ENCODE data around the gene DNAJC3. TPM values are rescaled to one million over a fixed set of nuclear protein-coding genes. Genes with fewer than 3 reads are reported as not detected.

DNAJC3 gene
- total RNA-seq, 1 experiment from 2014 or later: 19.7 TPM

- Histone ChIP-seq H3K9ac (ENCODE audit: low read length) (no peak overlapping the region), H3K4me2 (ENCODE audit: low read depth, low read length, poor library complexity, severe bottlenecking) (no peak overlapping the region), H2AFZ (ENCODE audit: low read length) (no peak overlapping the region)
Measured at GRCh38 chr13:95833126-95833525, 156.2 kb downstream of the DNAJC3 start.

GRCh38 chr13:95833719-95834118 lies 156.8 kb downstream of the DNAJC3 start:
- Histone ChIP-seq H3K27me3 (ENCODE audit: low read length) (no peaks in the 10 kb centered on the region), H2AFZ (ENCODE audit: low read length) (no peak overlapping the region), H3K79me2 (ENCODE audit: low read length) (no peaks in the 10 kb centered on the region), H3K9me3 (ENCODE audit: low read length) (no peaks in the 10 kb centered on the region), H3K4me3 (ENCODE audit: low read length) (no peak overlapping the region), H3K9me2 (replicated peaks; ENCODE audit: insufficient read depth, low read length) (no peaks in the 10 kb centered on the region), H3K4me2 (ENCODE audit: low read depth, low read length, poor library complexity, severe bottlenecking) (no peak overlapping the region), H3K36me3 (ENCODE audit: insufficient read depth, low read length) (peaks cover 4% of the 10 kb centered on the region; the same call in 1 of the 2 replicates), H3K4me1 (ENCODE audit: low read length) (peaks cover 10% of the 10 kb centered on the region), H3K9ac (ENCODE audit: low read length) (no peak overlapping the region), H4K20me1 (ENCODE audit: insufficient read depth, low read depth, low read length) (no peaks in the 10 kb centered on the region), H3K27ac (ENCODE audit: low read length) (no peak overlapping the region)
- no peak for DNase-seq

More at GRCh38 chr13:95833126-95833525, 156.2 kb downstream of the DNAJC3 start:
- DNase-seq: no peak
- Histone ChIP-seq H3K9me2 (replicated peaks; ENCODE audit: insufficient read depth, low read length) (no peaks in the 10 kb centered on the region), H3K27me3 (ENCODE audit: low read length) (no peaks in the 10 kb centered on the region), H4K20me1 (ENCODE audit: insufficient read depth, low read depth, low read length) (no peaks in the 10 kb centered on the region), H3K36me3 (ENCODE audit: insufficient read depth, low read length) (peaks cover 4% of the 10 kb centered on the region; the same call in 1 of the 2 replicates), H3K79me2 (ENCODE audit: low read length) (no peaks in the 10 kb centered on the region), H3K9me3 (ENCODE audit: low read length) (no peaks in the 10 kb centered on the region), H3K27ac (ENCODE audit: low read length) (no peak overlapping the region), H3K4me3 (ENCODE audit: low read length) (no peak overlapping the region), H3K4me1 (ENCODE audit: low read length) (peaks cover 10% of the 10 kb centered on the region)

DNA sequence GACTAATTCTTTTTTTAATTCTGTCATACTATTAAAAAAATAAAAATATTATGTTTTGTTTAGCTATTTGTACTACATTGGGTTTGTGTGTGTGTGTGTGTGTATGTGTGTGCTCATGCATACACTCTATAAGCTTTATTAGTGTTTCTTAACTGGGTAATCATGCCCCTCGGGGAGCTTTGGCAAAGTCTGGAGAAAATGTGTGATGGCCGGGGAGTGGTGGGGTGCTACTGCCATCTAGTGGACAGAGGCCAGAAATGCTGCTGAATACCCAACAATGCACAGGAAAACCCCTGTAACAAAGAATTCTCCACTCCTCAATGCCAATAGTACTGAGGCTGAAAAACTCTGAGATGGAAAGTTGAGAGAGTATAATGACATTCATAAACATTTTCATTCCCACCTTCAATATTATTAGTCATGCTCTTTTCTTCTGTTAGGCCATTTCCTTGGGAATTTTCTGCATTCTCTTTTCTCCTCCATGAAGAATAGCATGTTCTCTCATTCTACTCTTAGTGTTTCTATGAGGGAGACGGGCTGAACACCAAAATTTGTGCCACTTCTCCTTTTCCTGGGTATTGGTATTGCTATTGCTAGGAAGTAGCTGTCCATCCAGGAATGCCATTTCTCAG lies 157.3 kb downstream of the DNAJC3 start:
- Histone ChIP-seq H4K20me1 (ENCODE audit: insufficient read depth, low read depth, low read length) (no peaks in the 10 kb centered on the region), H3K4me3 (ENCODE audit: low read length) (no peak overlapping the region), H3K9me3 (ENCODE audit: low read length) (no peaks in the 10 kb centered on the region), H3K9ac (ENCODE audit: low read length) (no peak overlapping the region), H3K27me3 (ENCODE audit: low read length) (no peaks in the 10 kb centered on the region), H3K4me2 (ENCODE audit: low read depth, low read length, poor library complexity, severe bottlenecking) (no peak overlapping the region), H3K4me1 (ENCODE audit: low read length) (peaks cover 10% of the 10 kb centered on the region), H3K9me2 (replicated peaks; ENCODE audit: insufficient read depth, low read length) (no peaks in the 10 kb centered on the region), H3K27ac (ENCODE audit: low read length) (no peak overlapping the region), H2AFZ (ENCODE audit: low read length) (no peak overlapping the region), H3K36me3 (ENCODE audit: insufficient read depth, low read length) (peaks cover 4% of the 10 kb centered on the region; the same call in 1 of the 2 replicates), H3K79me2 (ENCODE audit: low read length) (no peaks in the 10 kb centered on the region)
- DNase-seq: peak; percentile 89

- no peak overlapping the region for H3K4me3 ChIP-seq (ENCODE audit: low read length)
- no peak overlapping the region for H3K4me2 ChIP-seq (ENCODE audit: low read depth, low read length, poor library complexity, severe bottlenecking)
- H3K9me2 ChIP-seq (replicated peaks; ENCODE audit: insufficient read depth, low read length): no peaks in the 10 kb centered on the region
- H3K79me2 ChIP-seq (ENCODE audit: low read length): no peaks in the 10 kb centered on the region
- H4K20me1 ChIP-seq (ENCODE audit: insufficient read depth, low read depth, low read length): no peaks in the 10 kb centered on the region
- H3K9me3 ChIP-seq (ENCODE audit: low read length): peaks cover 7% of the 10 kb centered on the region
- H3K27ac ChIP-seq (ENCODE audit: low read length): no peak overlapping the region
- no peak for DNase-seq
- no peak overlapping the region for H2AFZ ChIP-seq (ENCODE audit: low read length)
- no peak overlapping the region for H3K9ac ChIP-seq (ENCODE audit: low read length)
- no peaks in the 10 kb centered on the region for H3K27me3 ChIP-seq (ENCODE audit: low read length)
- H3K36me3 ChIP-seq (ENCODE audit: insufficient read depth, low read length): peaks cover 12% of the 10 kb centered on the region
- H3K4me1 ChIP-seq (ENCODE audit: low read length): no peaks in the 10 kb centered on the region
Measured at GRCh38 chr13:95841894-95842293, 165.0 kb downstream of the DNAJC3 start.

- Histone ChIP-seq H3K79me2 (ENCODE audit: low read length) (no peaks in the 10 kb centered on the region), H2AFZ (ENCODE audit: low read length) (no peak overlapping the region), H3K9me3 (ENCODE audit: low read length) (peaks cover 7% of the 10 kb centered on the region), H3K4me3 (ENCODE audit: low read length) (no peak overlapping the region), H3K27me3 (ENCODE audit: low read length) (no peaks in the 10 kb centered on the region), H3K4me1 (ENCODE audit: low read length) (no peaks in the 10 kb centered on the region), H3K9me2 (replicated peaks; ENCODE audit: insufficient read depth, low read length) (no peaks in the 10 kb centered on the region), H4K20me1 (ENCODE audit: insufficient read depth, low read depth, low read length) (no peaks in the 10 kb centered on the region), H3K9ac (ENCODE audit: low read length) (no peak overlapping the region), H3K4me2 (ENCODE audit: low read depth, low read length, poor library complexity, severe bottlenecking) (no peak overlapping the region), H3K36me3 (ENCODE audit: insufficient read depth, low read length) (peaks cover 18% of the 10 kb centered on the region), H3K27ac (ENCODE audit: low read length) (no peak overlapping the region)
- no peak for DNase-seq
Measured at GRCh38 chr13:95842898-95843297, 166.0 kb downstream of the DNAJC3 start.

Small RNAs within 50 kb of the gene (small RNA-seq; reads per million reads assigned to genes)
- not detected for gene HMGN1P24

Other genes starting within 250 kb of the DNAJC3 start
- not detected in 2 replicates for gene CLDN10, start 124.4 kb upstream of the DNAJC3 start, total RNA-seq (2014; rRNA removed; shearing (Covaris generic); ENCODE audit: low replicate concordance)
- gene DZIP1, start 32.4 kb upstream of the DNAJC3 start, total RNA-seq (2014; rRNA removed; shearing (Covaris generic); ENCODE audit: low replicate concordance): not detected in 2 replicates